GM12891 (cell line): ENCODE measurements around the gene LDB3.

Source experiments
- PAX5 ChIP-seq: IDR thresholded peaks from 2 replicates; pipeline ENCODE4 v1.6.1; 2011; ENCODE audit warnings: low read length, moderate library complexity, mild to moderate bottlenecking; ENCODE audit not compliant: insufficient read depth, severe bottlenecking
- POLR2A ChIP-seq: IDR thresholded peaks from 2 replicates; pipeline ENCODE4 v1.6.1; 2011; ENCODE audit warnings: low read depth, low read length, control low read depth
- POLR2AphosphoS5 ChIP-seq: IDR thresholded peaks from 2 replicates; pipeline ENCODE4 v1.6.1; 2011; ENCODE audit warnings: low read depth, low read length, control low read depth
- POU2F2 ChIP-seq: IDR thresholded peaks from 2 replicates; pipeline ENCODE4 v1.6.1; 2011; ENCODE audit warnings: low read depth, mild to moderate bottlenecking, control low read depth, low read length, moderate library complexity
- SPI1 ChIP-seq: IDR thresholded peaks from 2 replicates; pipeline ENCODE4 v1.6.1; 2011; ENCODE audit warnings: low read depth, low read length, control low read depth
- TAF1 ChIP-seq: IDR thresholded peaks from 2 replicates; pipeline ENCODE4 v1.6.1; 2011; ENCODE audit warnings: low read depth, low read length, control low read depth

GRCh38 chr10:86753638-86754434 lies 85.5 kb downstream of the LDB3 start:
- TF ChIP-seq TAF1 = no peak
- no peak for TF ChIP-seq POLR2A
- TF ChIP-seq POLR2AphosphoS5 = no peak
- TF ChIP-seq SPI1 = no peak
- TF ChIP-seq PAX5 = no peak
- no peak for TF ChIP-seq POU2F2
